ENCODE results near the gene NUBP1. TPM values are rescaled to one million over a fixed set of nuclear protein-coding genes. Genes with fewer than 3 reads are reported as not detected.
A peak's percentile ranks its signal among the peaks of the same experiment; 100 is the strongest.
"Not testable (repeated sequence)": the region's sequence is repeated elsewhere in the genome, so short reads cannot be mapped to it uniquely, and the experiment has no call there.

Gene NUBP1
- total RNA-seq, 1 donor from 2014 or later, result 20.9 TPM

DNA sequence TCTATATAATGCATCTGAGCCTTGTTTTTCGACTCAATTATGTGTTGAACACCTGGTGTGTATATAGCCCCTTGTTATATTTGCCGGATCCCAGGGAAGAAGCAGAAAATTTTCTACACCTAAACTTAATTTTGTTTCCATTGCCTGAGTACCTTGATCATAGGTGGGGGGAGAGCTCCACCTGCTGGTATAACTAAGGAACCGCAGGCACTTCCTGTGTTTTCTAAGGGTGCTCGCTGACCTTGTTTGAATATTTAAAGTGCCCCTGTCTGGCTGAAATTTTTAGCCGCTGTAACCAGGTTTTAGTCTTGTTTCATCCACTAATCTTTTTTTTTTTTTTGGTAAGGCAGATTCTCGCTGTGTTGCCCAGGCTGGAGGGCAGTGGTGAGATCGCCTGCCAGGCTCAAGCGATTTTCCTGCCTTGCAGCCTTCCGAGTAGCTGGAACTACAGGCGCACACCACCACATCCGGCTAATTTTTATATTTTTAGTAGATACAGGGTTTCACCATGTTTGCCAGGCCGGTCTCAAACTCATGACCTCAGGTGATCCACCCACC is 6.5 kb upstream of the NUBP1 start:
- H3K4me1 ChIP-seq, result peaks cover 11% of the 10 kb centered on the region
- intact Hi-C loops (cut with DNase I), result loop anchor here (5.0 kb wide), 2 partner anchors 200 to 220 kb away; no protein-coding TSS in a partner anchor
- no peaks in the 10 kb centered on the region for H3K27me3 ChIP-seq
- no peaks in the 10 kb centered on the region for H3K9me3 ChIP-seq
- no peak overlapping the region for H3K4me3 ChIP-seq
- H3K36me3 ChIP-seq, result no peaks in the 10 kb centered on the region
- peak overlapping the region; percentile 35 for H3K27ac ChIP-seq
- TF ChIP-seq, protein P1, sequence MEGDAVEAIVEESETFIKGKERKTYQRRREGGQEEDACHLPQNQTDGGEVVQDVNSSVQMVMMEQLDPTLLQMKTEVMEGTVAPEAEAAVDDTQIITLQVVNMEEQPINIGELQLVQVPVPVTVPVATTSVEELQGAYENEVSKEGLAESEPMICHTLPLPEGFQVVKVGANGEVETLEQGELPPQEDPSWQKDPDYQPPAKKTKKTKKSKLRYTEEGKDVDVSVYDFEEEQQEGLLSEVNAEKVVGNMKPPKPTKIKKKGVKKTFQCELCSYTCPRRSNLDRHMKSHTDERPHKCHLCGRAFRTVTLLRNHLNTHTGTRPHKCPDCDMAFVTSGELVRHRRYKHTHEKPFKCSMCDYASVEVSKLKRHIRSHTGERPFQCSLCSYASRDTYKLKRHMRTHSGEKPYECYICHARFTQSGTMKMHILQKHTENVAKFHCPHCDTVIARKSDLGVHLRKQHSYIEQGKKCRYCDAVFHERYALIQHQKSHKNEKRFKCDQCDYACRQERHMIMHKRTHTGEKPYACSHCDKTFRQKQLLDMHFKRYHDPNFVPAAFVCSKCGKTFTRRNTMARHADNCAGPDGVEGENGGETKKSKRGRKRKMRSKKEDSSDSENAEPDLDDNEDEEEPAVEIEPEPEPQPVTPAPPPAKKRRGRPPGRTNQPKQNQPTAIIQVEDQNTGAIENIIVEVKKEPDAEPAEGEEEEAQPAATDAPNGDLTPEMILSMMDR (IDR thresholded peaks at IDR 0.05), result peak; percentile 82 to 90 (median 85)
- TF ChIP-seq POLR2AphosphoS5 (IDR thresholded peaks at IDR 0.05; ENCODE audit: insufficient read depth in 1 of 2, low read depth in 1 of 2), result peak in 1 of 2 donors; percentile 57
- no peak for TF ChIP-seq POLR2A (IDR thresholded peaks at IDR 0.05)
- DNase-seq (ENCODE audit: extremely low spot score in 2 of 2), result peak; percentile 16 to 84

DNA sequence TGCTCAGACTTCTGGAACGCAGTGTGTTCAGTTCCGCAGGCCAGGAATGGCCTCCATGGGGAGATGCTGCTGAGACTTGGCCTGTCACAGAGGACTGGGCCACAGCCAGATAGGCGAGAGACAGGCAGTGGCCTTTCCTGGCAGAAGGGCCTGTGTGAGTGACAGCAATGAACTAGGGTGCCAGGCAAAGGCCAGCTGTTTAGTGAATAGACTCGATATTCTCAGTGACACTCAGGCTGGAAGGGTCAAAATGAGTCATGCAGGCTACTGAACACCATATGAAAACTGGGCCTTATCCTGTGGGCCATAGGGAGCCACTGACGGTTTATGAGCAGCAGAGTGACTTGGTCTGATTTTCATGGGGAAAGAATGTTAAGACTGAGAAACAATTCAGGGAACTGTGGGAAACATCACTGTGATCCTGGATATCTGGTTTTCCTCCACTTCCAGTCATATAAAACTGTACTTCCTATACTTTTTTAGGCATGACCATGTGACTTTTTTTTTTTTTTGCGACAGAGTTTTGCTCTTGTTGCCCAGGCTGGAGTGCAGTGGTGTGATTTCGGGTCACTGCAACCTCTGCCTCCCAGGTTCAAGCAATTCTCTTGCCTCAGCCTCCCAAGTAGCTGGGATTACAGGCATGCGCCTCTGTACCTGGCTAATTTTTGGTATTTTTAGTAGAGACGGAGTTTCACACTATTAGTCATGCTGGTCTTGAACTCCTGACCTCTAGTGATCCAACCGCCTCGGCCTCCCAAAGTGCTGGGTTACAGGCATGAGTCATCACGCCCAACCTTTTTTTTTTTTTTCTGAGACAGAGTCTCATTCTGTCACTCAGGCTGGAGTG is 5.2 kb upstream of the NUBP1 start:
- peak; percentile 61 to 89 for DNase-seq (ENCODE audit: extremely low spot score in 2 of 2)
- intact Hi-C loops (cut with DNase I), result loop anchor here (2.0 to 5.0 kb wide), 3 partner anchors 180 to 221 kb away; no protein-coding TSS in a partner anchor
- peaks cover 18% of the 10 kb centered on the region for H3K4me1 ChIP-seq
- no peaks in the 10 kb centered on the region for H3K9me3 ChIP-seq
- no peaks in the 10 kb centered on the region for H3K36me3 ChIP-seq
- no peak overlapping the region for H3K4me3 ChIP-seq
- TF ChIP-seq POLR2AphosphoS5 (IDR thresholded peaks at IDR 0.05; ENCODE audit: insufficient read depth in 1 of 2, low read depth in 1 of 2) (peak; percentile 9 to 40), POLR2A (IDR thresholded peaks at IDR 0.05) (no peak)
- H3K27ac ChIP-seq, result peak overlapping the region; percentile 50
- no peaks in the 10 kb centered on the region for H3K27me3 ChIP-seq

DNA sequence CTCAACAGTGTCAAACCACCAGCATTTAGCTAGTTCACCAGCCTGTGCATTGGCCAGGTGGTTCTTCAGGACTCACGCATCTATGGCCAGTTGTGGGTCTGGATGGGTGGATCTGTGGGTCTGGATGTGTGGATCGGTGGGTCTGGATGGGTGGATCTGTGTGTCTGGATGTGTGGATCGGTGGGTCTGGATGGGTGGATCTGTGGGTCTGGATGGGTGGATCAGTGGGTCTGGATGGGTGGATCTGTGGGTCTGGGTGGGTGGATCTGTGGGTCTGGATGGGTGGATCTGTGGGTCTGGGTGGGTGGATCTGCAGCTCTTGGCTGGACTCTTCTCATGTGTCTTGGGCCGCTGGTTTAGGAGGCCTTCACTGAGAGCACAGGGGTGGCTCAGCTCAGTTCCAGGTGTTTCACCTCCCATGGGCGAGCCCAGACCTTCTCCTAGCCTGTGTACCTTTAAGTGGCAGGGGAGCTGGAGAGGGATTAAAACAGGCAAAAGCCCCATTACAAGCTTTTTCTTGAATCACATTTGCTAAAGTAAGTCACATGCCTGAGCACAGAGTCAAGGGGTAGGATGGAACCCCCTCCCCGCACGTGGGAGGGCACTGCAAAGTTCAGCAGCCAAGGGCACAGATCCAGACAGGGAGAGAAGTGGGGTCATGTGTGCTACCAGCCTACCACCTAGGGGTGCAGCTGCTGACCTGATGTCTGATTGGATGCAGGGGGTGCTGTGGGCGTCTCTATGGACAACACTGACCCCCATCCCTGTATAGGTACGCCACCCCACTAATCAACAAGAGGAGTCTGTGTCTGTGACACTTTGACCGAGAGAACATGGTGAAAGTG is 3.4 kb upstream of the NUBP1 start:
- Histone ChIP-seq H3K4me1 (peaks cover 28% of the 10 kb centered on the region), H3K4me3 (no peak overlapping the region), H3K27me3 (no peaks in the 10 kb centered on the region), H3K27ac (no peak overlapping the region), H3K9me3 (no peaks in the 10 kb centered on the region), H3K36me3 (no peaks in the 10 kb centered on the region)
- no peak for DNase-seq (ENCODE audit: extremely low spot score in 2 of 2)
- no peak for TF ChIP-seq POLR2A (IDR thresholded peaks at IDR 0.05)
- TF ChIP-seq, protein P1 (IDR thresholded peaks at IDR 0.05), result no peak
- no peak for TF ChIP-seq POLR2AphosphoS5 (IDR thresholded peaks at IDR 0.05; ENCODE audit: insufficient read depth in 1 of 2, low read depth in 1 of 2)
- intact Hi-C loops (cut with DNase I), result loop anchor here (2.0 to 5.0 kb wide), 3 partner anchors 179 to 223 kb away; no protein-coding TSS in a partner anchor

DNA sequence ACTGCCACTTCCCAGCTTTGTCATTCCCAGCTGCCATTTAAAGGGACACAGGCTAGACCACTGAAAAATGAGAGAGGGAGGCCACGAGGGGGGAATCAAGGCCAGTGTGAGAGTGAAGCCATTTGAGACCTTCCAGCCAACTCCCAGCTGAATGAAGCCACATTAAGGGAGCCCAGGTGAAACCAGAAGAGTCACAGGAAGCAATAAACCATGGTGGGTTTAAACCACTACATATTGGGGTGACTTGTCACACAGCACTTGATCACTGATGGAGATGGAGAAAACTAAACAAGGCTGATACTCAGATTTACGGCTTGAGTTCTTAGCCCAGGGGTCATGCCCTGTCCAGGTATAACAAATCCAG is 2.8 kb upstream of the NUBP1 start:
- no peak for DNase-seq (ENCODE audit: extremely low spot score in 2 of 2)
- Histone ChIP-seq H3K27ac (no peak overlapping the region), H3K27me3 (no peaks in the 10 kb centered on the region), H3K9me3 (no peaks in the 10 kb centered on the region), H3K4me3 (no peak overlapping the region), H3K36me3 (no peaks in the 10 kb centered on the region), H3K4me1 (peaks cover 34% of the 10 kb centered on the region)
- intact Hi-C loops (cut with DNase I), result no loop called here
- TF ChIP-seq POLR2A (IDR thresholded peaks at IDR 0.05) (no peak), POLR2AphosphoS5 (IDR thresholded peaks at IDR 0.05; ENCODE audit: insufficient read depth in 1 of 2, low read depth in 1 of 2) (no peak)
- TF ChIP-seq, protein P1 (IDR thresholded peaks at IDR 0.05), result no peak

DNA sequence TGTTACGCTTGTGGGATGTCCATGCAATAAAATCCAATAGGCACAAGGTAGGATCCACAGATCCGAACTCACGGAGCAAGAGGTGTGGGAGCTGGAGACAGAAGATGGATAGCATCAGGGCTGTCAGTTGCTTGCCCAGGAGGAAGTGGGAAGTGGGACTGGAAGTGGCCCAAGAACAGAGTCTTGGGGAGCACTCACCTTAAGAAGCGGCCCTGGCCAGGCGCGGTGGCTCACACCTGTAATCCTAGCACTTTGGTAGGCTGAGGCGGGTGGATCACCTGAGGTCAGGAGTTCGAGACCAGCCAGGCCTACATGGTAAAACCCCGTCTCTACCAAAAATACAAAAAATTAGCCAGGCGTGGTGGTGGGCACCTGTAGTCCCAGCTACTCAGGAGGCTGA is 2.4 kb upstream of the NUBP1 start:
- H3K27me3 ChIP-seq; H3K9me3 ChIP-seq; intact Hi-C loops (cut with DNase I); DNase-seq (ENCODE audit: extremely low spot score in 2 of 2); H3K27ac ChIP-seq; H3K4me3 ChIP-seq; H3K36me3 ChIP-seq: not testable (repeated sequence)
- peaks cover 38% of the 10 kb centered on the region for H3K4me1 ChIP-seq
